Coronary artery (tissue), 2 donors: ENCODE measurements around the gene CRTC3.

Experiments used
- DNase-seq: peaks from one replicate; pipeline ENCODE4 v3.0.0-alpha.2; 2017; ENCODE audit warnings: low spot score
- H3K27ac ChIP-seq, 2 donors: fragments of 200-600 bp; sonication (generic); one replicate each; pipeline ENCODE4 v1.5.1; 2016 to 2019
- H3K4me3 ChIP-seq: fragments of 200-600 bp; sonication (generic); 2 replicates; pipeline ENCODE4 v1.5.1; 2016; ENCODE audit warnings: mild to moderate bottlenecking, moderate library complexity
- TF ChIP-seq, protein P1 (sequence below): fragments of 200-600 bp; sonication (generic); IDR thresholded peaks from one replicate; pipeline ENCODE4 v1.5.1; 2019; ENCODE audit warnings: antibody characterized with exemption

Gene CRTC3

DNA sequence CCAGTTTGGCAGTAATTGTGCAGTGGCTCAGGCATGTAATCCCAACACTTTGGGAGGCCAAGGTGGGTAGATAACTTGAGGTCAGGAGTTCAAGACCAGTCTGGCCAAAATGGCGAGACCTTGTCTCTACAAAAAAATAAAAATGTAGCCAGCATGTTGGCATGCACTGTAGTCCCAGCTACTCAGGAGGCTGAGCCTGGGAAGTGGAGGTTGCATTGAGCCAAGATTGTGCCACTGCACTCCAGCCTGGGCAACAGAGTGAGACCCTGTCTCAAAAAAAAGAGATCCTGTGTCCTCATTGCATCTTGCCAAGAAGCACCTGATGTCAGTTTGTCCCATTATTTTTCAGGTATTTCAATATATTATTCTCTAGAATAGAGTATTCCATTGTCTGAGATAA lies 61.8 kb downstream of the CRTC3 start:
- Histone ChIP-seq H3K27ac (peak overlapping the region in 1 of 2 donors; percentile 51), H3K4me3 (no peak overlapping the region)
- DNase-seq, result no peak
- TF ChIP-seq, protein P1, sequence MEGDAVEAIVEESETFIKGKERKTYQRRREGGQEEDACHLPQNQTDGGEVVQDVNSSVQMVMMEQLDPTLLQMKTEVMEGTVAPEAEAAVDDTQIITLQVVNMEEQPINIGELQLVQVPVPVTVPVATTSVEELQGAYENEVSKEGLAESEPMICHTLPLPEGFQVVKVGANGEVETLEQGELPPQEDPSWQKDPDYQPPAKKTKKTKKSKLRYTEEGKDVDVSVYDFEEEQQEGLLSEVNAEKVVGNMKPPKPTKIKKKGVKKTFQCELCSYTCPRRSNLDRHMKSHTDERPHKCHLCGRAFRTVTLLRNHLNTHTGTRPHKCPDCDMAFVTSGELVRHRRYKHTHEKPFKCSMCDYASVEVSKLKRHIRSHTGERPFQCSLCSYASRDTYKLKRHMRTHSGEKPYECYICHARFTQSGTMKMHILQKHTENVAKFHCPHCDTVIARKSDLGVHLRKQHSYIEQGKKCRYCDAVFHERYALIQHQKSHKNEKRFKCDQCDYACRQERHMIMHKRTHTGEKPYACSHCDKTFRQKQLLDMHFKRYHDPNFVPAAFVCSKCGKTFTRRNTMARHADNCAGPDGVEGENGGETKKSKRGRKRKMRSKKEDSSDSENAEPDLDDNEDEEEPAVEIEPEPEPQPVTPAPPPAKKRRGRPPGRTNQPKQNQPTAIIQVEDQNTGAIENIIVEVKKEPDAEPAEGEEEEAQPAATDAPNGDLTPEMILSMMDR, result no peak

DNA sequence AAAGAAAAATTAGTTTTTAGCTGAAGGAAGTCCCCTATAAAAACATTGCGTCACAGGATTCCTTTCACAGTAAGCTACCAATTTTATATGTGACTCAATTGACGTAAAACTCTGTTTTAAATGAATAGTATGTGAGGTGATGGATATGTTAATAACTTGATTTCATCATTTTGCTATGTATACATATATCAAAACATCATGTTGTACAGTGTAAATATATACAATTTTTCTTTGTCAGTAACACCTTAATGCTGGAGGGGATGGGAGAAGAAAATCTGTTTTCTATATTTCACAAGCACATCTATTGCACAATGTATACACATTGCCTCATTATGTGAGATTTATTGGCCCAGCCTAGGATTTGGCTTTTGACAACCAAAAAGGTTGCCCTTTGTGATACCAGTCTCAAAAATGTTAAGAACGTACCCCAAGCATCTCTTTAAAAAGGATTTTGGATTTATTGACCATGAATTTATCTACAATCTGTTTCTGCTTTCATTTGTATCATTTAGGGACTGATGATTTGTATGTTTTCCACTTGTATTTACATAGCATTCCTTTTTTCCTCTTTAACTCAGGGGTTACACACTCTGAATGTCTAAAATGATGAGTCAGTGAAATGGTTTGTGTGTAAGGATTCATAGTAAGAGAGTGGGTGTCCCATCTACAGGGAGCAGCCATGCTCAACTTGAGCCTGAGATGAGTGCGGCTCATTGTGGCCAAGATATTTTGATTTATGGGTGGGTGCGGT lies 62.6 kb downstream of the CRTC3 start:
- H3K4me3 ChIP-seq, result no peak overlapping the region
- H3K27ac ChIP-seq, result peak overlapping the region; percentile 14 to 51
- DNase-seq, result no peak
- TF ChIP-seq, protein P1, result no peak

DNA sequence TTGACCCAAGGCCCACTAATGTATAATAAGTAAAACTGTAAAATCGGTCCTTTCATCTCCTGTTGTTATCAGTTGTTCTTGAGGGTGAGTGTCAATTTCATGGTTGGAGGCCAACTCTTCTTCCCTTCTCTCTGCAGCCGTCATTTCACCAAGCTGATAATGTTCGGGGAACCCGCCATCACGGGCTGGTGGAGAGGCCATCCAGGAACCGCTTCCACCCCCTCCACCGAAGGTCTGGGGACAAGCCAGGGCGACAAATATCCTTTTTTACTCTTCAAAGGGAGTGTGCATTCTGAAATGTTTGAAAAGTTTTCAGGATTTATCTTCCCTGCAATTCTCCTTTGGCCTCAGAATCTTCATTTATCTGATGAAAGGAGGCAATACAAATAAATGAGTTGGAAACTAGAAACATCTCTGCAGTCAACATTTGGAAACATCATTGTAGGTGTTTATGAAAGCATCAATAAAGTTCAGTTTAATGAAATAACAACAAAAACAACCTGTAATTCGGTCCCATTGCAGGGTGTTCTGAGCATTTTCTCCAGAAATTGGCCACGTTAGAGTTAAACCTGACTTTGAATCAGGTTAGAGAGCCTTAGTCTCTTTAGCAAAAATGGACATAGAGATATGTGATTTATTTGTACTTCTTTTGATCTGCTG lies 63.9 kb downstream of the CRTC3 start:
- DNase-seq, result no peak
- TF ChIP-seq, protein P1, result no peak
- Histone ChIP-seq H3K27ac (peak overlapping the region; percentile 55 to 85), H3K4me3 (peak overlapping the region; percentile 47)

DNA sequence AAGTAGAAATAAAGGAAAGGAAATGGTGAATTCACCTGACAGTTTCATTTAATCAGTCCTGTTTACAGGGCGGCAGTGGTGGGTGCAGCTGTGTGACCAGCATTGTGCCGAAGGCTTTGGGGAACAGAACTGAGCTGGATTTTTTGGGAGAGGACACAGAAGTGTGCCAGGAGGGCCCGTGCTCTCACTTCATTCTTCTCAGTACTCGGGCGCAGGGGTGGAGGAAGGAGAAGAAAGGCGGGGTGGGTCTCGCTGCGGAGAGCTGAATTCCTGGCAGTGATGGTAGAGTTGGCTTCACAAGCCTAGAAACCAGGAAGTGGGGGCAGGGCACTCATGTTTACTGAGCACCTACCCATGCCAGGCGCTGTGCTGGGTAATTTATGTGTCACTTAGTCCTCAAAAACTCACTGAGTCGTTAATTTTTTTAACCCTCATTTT lies 64.6 kb downstream of the CRTC3 start:
- DNase-seq, result peak; percentile 91
- Histone ChIP-seq H3K27ac (peak overlapping the region; percentile 55 to 85), H3K4me3 (peak overlapping the region; percentile 47)
- TF ChIP-seq, protein P1, result no peak

DNA sequence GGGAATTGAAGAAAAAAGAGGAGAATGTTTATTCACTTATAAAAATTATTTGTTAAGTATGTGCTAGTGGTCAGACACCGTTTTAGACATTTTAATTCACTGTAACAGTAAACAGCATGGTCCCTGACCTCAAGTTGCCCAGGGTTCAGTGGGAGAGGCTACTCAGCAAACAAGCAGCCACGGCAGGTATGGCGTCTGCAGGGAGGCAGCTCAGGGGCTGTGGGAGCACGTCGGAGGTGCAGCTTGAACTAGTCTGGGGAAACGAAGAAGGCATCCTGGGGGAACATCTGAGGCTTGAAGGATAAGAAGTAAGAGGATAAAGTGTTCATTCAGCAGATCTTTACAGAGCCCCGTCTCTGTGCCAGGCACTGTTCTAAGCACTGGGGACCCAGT lies 66.0 kb downstream of the CRTC3 start:
- DNase-seq, result no peak
- H3K27ac ChIP-seq, result peak overlapping the region; percentile 46 to 54
- H3K4me3 ChIP-seq, result no peak overlapping the region
- TF ChIP-seq, protein P1, result no peak

DNA sequence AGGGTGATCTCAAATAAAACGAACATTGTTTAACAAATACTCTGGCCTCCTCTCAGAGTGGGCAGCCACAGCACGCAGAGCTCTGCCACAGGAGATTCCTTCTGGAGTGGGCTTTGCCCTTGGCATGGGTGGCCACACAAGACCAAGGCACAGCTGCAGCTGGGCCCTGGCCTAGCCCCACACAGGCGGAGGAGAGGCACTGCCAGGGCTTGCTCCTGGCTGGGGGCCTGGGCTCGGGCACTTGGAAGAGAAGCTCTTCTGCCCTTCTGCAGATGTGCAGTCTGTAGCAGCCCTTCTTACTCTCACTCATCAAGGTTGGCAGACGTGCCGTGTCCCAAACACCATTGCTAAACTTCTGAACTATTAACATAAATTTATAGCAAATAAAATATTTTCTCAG lies 67.2 kb downstream of the CRTC3 start:
- no peak for DNase-seq
- Histone ChIP-seq H3K27ac (peak overlapping the region; percentile 54 to 75), H3K4me3 (no peak overlapping the region)
- TF ChIP-seq, protein P1, result no peak

DNA sequence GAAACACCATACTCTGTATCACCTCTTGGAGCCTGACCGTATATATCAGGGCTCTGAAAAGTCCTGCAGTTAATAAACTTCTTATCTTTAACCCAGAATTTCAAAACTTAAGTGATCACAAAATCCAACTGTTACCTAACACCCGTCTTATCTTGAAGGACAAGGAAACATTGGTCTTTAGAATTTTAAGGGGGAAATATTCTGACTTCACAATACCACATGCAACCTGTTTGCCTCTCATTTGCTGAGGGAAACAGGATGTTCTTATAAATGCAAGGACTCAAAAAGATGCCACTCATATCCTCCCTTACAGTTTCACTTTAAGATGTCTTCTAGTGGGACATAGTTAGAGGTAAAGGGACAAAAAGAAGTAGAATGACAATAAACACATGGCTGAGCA lies 67.9 kb downstream of the CRTC3 start:
- DNase-seq, result no peak
- TF ChIP-seq, protein P1, result no peak
- no peak overlapping the region for H3K4me3 ChIP-seq
- H3K27ac ChIP-seq, result peak overlapping the region; percentile 54 to 75
